HepG2 (cell line): Measurements from ENCODE around the gene UBE2N. TPM values are rescaled to one million over a fixed set of nuclear protein-coding genes. Genes with fewer than 3 reads are reported as not detected.

Source experiments
- ATAC-seq: fragments of 200-7000 bp; cut with Tn5 transposase; 3 replicates; pipeline ENCODE4 v1.9.1; 2020; ENCODE audit warnings: mild to moderate bottlenecking, moderate library complexity
- BruUV-seq: library from RNA; stranded (reverse); fragments of 400-500 nt; replicated peaks from 2 replicates; lab custom pipeline; 2021; lab: Mats Ljungman, UMichigan
- CTCF ChIA-PET: fragments of 300-600 bp; formaldehyde crosslinking; extraction: SDS; loops from one replicate; lab custom pipeline; 2021; ENCODE audit warnings: low total read pairs, inconsistent platforms, low intra/inter-chr PET ratio; lab: Yijun Ruan, JAX
- POLR2A ChIA-PET: fragments of 350-600 bp; sonication (Branson Sonifier 250); formaldehyde crosslinking; loops from one replicate; lab custom pipeline; 2020; ENCODE audit warnings: antibody characterized with exemption, inconsistent platforms; lab: Yijun Ruan, JAX
- DNase-seq: peaks from one replicate; pipeline ENCODE4 v3.0.0-alpha.2; 2015; ENCODE audit warnings: low spot score
- FAIRE-seq: peaks from 3 replicates; lab custom pipeline; 2011; peaks lifted over from hg19 to GRCh38; lab: Jason Lieb, UNC
- H2AFZ ChIP-seq: one replicate; pipeline ENCODE4 v1.6.1; 2011; ENCODE audit warnings: low read length, inconsistent platforms
- H3K27ac ChIP-seq: fragments of 300-600 bp; 3 replicates; pipeline ENCODE4 v1.8.0; 2011; ENCODE audit warnings: mixed run types, mild to moderate bottlenecking, mixed read lengths, low read length, inconsistent platforms; ENCODE audit not compliant: insufficient read depth; ENCODE audit errors: extremely low read length
- H3K27me3 ChIP-seq, 2 experiments: fragments of 200-600 bp in 1 of 2; 2 replicates in 1 of 2; 3 replicates in 1 of 2; pipeline versions ENCODE4 v1.6.0 to v1.8.0; 2011; ENCODE audit warnings: low read length in 2 of 2, mild to moderate bottlenecking in 2 of 2, moderate library complexity in 2 of 2, inconsistent platforms in 1 of 2; ENCODE audit not compliant: insufficient read depth in 2 of 2, control insufficient read depth in 1 of 2
- H3K36me3 ChIP-seq, 2 experiments: fragments of 200-600 bp in 1 of 2; replicated peaks in 1 of 2; 2 replicates in 1 of 2; 3 replicates in 1 of 2; pipeline versions ENCODE4 v1.5.1 to v1.8.0; 2011; ENCODE audit warnings: low read length in 2 of 2, inconsistent platforms in 1 of 2; ENCODE audit not compliant: insufficient read depth in 2 of 2, control insufficient read depth in 1 of 2
- H3K4me1 ChIP-seq: 2 replicates; pipeline ENCODE4 v1.5.1; 2012; ENCODE audit warnings: low read length, inconsistent platforms; ENCODE audit not compliant: insufficient read depth
- H3K4me2 ChIP-seq: 2 replicates; pipeline ENCODE4 v1.6.0; 2011; ENCODE audit warnings: low read depth, low read length, inconsistent platforms
- H3K4me3 ChIP-seq, 3 experiments: fragments of 200-600 bp in 1 of 3; sonication (generic), shearing (Covaris generic) in 1 of 3; replicated peaks in 1 of 3; 2 replicates each; pipeline ENCODE4 v1.5.1; 2011 to 2016; ENCODE audit warnings: low read length in 3 of 3, inconsistent platforms in 2 of 3, low read depth in 2 of 3, mild to moderate bottlenecking in 2 of 3, control low read depth in 1 of 3, mixed read lengths in 1 of 3; ENCODE audit not compliant: insufficient read depth in 1 of 3
- H3K79me2 ChIP-seq: one replicate; pipeline ENCODE4 v1.6.1; 2011; ENCODE audit warnings: low read length, inconsistent platforms; ENCODE audit not compliant: insufficient read depth
- H3K9ac ChIP-seq: 2 replicates; pipeline ENCODE4 v1.6.0; 2011; ENCODE audit warnings: mild to moderate bottlenecking, low read depth, low read length, inconsistent platforms; ENCODE audit not compliant: insufficient read depth
- H3K9me3 ChIP-seq: 2 replicates; pipeline ENCODE4 v1.5.1; 2012; ENCODE audit warnings: mild to moderate bottlenecking, low read length
- H4K20me1 ChIP-seq: 2 replicates; pipeline ENCODE4 v1.6.0; 2011; ENCODE audit warnings: inconsistent platforms, mild to moderate bottlenecking, low read length, moderate library complexity; ENCODE audit not compliant: insufficient read depth
- CENPT ChIP-seq: sonication (generic); formaldehyde crosslinking; IDR thresholded peaks from 2 replicates; pipeline ENCODE4 v1.8.0; 2022; ENCODE audit warnings: low read depth, mild to moderate bottlenecking, moderate library complexity, missing genetic modification reagents
- HDAC6 ChIP-seq: fragments of 200-600 bp; sonication (generic); IDR thresholded peaks from 2 replicates; pipeline ENCODE4 v1.7.0; 2017; ENCODE audit warnings: mild to moderate bottlenecking, antibody characterized with exemption, low read length, low read depth
- HNF1B ChIP-seq: sonication (generic); formaldehyde crosslinking; IDR thresholded peaks from 2 replicates; pipeline ENCODE4 v1.5.1; 2020; ENCODE audit warnings: mild to moderate bottlenecking, moderate library complexity, missing genetic modification reagents
- KLF6 ChIP-seq: IDR thresholded peaks from 2 replicates; pipeline ENCODE4 v1.8.0; 2016; ENCODE audit warnings: missing biosample characterization, missing genetic modification reagents
- MIER3 ChIP-seq: IDR thresholded peaks from 2 replicates; pipeline ENCODE4 v1.6.1; 2016; ENCODE audit warnings: missing compliant biosample characterization, borderline replicate concordance
- MTF1 ChIP-seq: sonication (generic); formaldehyde crosslinking; IDR thresholded peaks from 2 replicates; pipeline ENCODE4 v1.5.0; 2020; ENCODE audit warnings: missing genetic modification reagents
- POLR2AphosphoS2 ChIP-seq: IDR thresholded peaks from 2 replicates; pipeline ENCODE4 v1.6.1; 2011; ENCODE audit warnings: low read depth, low read length, improper control_type of control experiment
- RBAK ChIP-seq: sonication (generic); formaldehyde crosslinking; IDR thresholded peaks from 2 replicates; pipeline ENCODE4 v1.5.1; 2020; ENCODE audit warnings: mild to moderate bottlenecking, missing genetic modification reagents
- RFXAP ChIP-seq: sonication (generic); formaldehyde crosslinking; IDR thresholded peaks from 2 replicates; pipeline ENCODE4 v1.4.0; 2020; ENCODE audit warnings: missing genetic modification reagents, borderline replicate concordance
- ZC3H4 ChIP-seq: sonication (generic); formaldehyde crosslinking; IDR thresholded peaks from 2 replicates; pipeline ENCODE4 v1.4.0; 2020; ENCODE audit warnings: missing genetic modification reagents, borderline replicate concordance
- ZFAT ChIP-seq: sonication (generic); formaldehyde crosslinking; conservative IDR thresholded peaks from 2 replicates; pipeline ENCODE4 v1.8.1; 2023; ENCODE audit warnings: missing genetic modification reagents, inconsistent platforms
- ZMYM3 ChIP-seq: sonication (generic); formaldehyde crosslinking; IDR thresholded peaks from 2 replicates; pipeline ENCODE4 v1.5.1; 2020; ENCODE audit warnings: mild to moderate bottlenecking, missing genetic modification reagents
- ZNF441 ChIP-seq: sonication (generic); formaldehyde crosslinking; IDR thresholded peaks from 2 replicates; pipeline ENCODE4 v1.7.0; 2021; ENCODE audit warnings: missing genetic modification reagents, borderline replicate concordance
- ZNF557 ChIP-seq: sonication (generic); formaldehyde crosslinking; IDR thresholded peaks from 2 replicates; pipeline ENCODE4 v1.4.0; 2020; ENCODE audit warnings: missing genetic modification reagents
- ZNF580 ChIP-seq: IDR thresholded peaks from 2 replicates; pipeline ENCODE4 v1.6.1; 2016; ENCODE audit warnings: low read depth, borderline replicate concordance
- ZNF687 ChIP-seq: sonication (generic); formaldehyde crosslinking; IDR thresholded peaks from 2 replicates; pipeline ENCODE4 v1.5.1; 2020; ENCODE audit warnings: mild to moderate bottlenecking, missing genetic modification reagents, moderate library complexity
- ZNF790 ChIP-seq: sonication (generic); formaldehyde crosslinking; IDR thresholded peaks from 2 replicates; pipeline ENCODE4 v1.8.0; 2022; ENCODE audit warnings: missing genetic modification reagents, mild to moderate bottlenecking, borderline replicate concordance
- ZSCAN22 ChIP-seq: sonication (generic); formaldehyde crosslinking; IDR thresholded peaks from 2 replicates; pipeline ENCODE4 v1.4.0; 2020; ENCODE audit warnings: mild to moderate bottlenecking, missing genetic modification reagents
- WGBS: methylation state at CpG from one replicate; pipeline ENCODE4 v1.1.6; 2017; ENCODE audit warnings: low lambda C conversion rate; 5-methylcytosine and 5-hydroxymethylcytosine counted together
- in situ Hi-C: cut with HindIII; loops from 2 replicates; pipeline ENCODE4 v1.10.0; 2017; ENCODE audit warnings: low pct_unique_long_range_greater_than_20kb; ENCODE audit not compliant: extremely low pct_ligation_motif_present
- intact Hi-C: fragments of 100-400 bp; cut with micrococcal nuclease; formaldehyde crosslinking; loops from one replicate; pipeline ENCODE4 v1.10.0; 2022; ENCODE audit not compliant: unreplicated experiment
- polyA plus RNA-seq, 8 experiments: library from polyadenylated mRNA; depleted of rRNA in 3 of 8; stranded (reverse) in 7 of 8; unstranded in 1 of 8; fragments of >200 nt; fragmentation: Illumina TruSeq in 4 of 8; extraction: Trizol in 4 of 8; gene quantifications; 2 replicates each; pipeline versions ENCODE4 v1.2.1 to v1.2.3, GENCODE V29; 2011 to 2016; ENCODE audit warnings: low read depth in 4 of 8, missing spikeins in 1 of 8, mixed read lengths in 1 of 8; ENCODE audit not compliant: insufficient read depth in 1 of 8
- total RNA-seq, 5 experiments: library from RNA; depleted of rRNA; stranded (reverse); fragments of >200 nt; fragmentation: Illumina TruSeq; extraction: Trizol; gene quantifications; 2 replicates each; pipeline ENCODE4 v1.2.3, GENCODE V29; 2016; ENCODE audit warnings: low read depth in 1 of 5

The UBE2N gene
- total and polyA plus RNA-seq, 2 of the 13 experiments (the other 11 are each of a cell fraction or from before 2014, with no cell fraction given): 188 to 197 TPM

- TF ChIP-seq HNF1B (CRISPR knock-in tag): no peak
Measured at GRCh38 chr12:93430280-93430679, 11.5 kb downstream of the UBE2N start (continued).

GRCh38 chr12:93429852-93430251, 11.9 kb downstream of the UBE2N start:
- peaks cover 94% of the 10 kb centered on the region for H3K79me2 ChIP-seq
- H3K27ac ChIP-seq: no peak overlapping the region
- intact Hi-C loops: no loop called here
- no peaks in the 10 kb centered on the region for H3K9me3 ChIP-seq
- H3K9ac ChIP-seq: no peak overlapping the region
- H3K4me1 ChIP-seq: peaks cover 63% of the 10 kb centered on the region
- TF ChIP-seq ZC3H4 (no peak), CENPT (CRISPR knock-in tag) (no peak), ZFAT (CRISPR knock-in tag) (no peak), ZNF557 (CRISPR knock-in tag) (no peak), RFXAP (CRISPR knock-in tag) (no peak), ZNF441 (no peak), ZNF790 (CRISPR knock-in tag) (no peak), KLF6 (CRISPR knock-in tag) (no peak), HDAC6 (no peak), ZNF580 (no peak), ZMYM3 (CRISPR knock-in tag) (no peak), POLR2AphosphoS2 (no peak), ZSCAN22 (CRISPR knock-in tag) (no peak), MIER3 (CRISPR knock-in tag) (no peak), ZNF687 (CRISPR knock-in tag) (no peak), RBAK (CRISPR knock-in tag) (no peak), MTF1 (no peak)
- no TSS peak for BruUV-seq
- peaks cover 85% of the 10 kb centered on the region for H4K20me1 ChIP-seq
- H3K36me3 ChIP-seq: 0 out of 5 replicates have a peak, but pooled peaks cover 0 to 2% of the 10 kb centered on the region in 2 experiments
- no peak overlapping the region for H2AFZ ChIP-seq
- ChIA-PET CTCF (no interaction called here), POLR2A (no interaction called here)
- H3K4me2 ChIP-seq: no peak overlapping the region
- in situ Hi-C loops: no loop called here
- ATAC-seq (no peak), DNase-seq (no peak), FAIRE-seq (no peak)
- H3K4me3 ChIP-seq: no peak overlapping the region
- no peaks in the 10 kb centered on the region for H3K27me3 ChIP-seq
- WGBS: 94% methylated on average over 1 of the region's 1 CpG
